HepG2 (cell line): Measurements from ENCODE around the gene MYL6B. TPM values are rescaled to one million over a fixed set of nuclear protein-coding genes. Genes with fewer than 3 reads are reported as not detected.

Experiments used
- EP300 ChIP-seq, 3 experiments: sonication (generic) in 1 of 3; formaldehyde crosslinking in 1 of 3; IDR thresholded peaks; 2 replicates each; pipeline versions ENCODE4 v1.5.1 to v1.6.1; 2011 to 2020; ENCODE audit warnings: low read depth in 2 of 3, low read length in 2 of 3, borderline replicate concordance in 1 of 3, improper control_type of control experiment in 1 of 3, mild to moderate bottlenecking in 1 of 3, missing genetic modification reagents in 1 of 3, moderate library complexity in 1 of 3
- HDAC2 ChIP-seq: sonication (generic); formaldehyde crosslinking; IDR thresholded peaks from 2 replicates; pipeline ENCODE4 v1.4.0; 2020; ENCODE audit warnings: missing genetic modification reagents
- ISL2 ChIP-seq: sonication (generic); formaldehyde crosslinking; IDR thresholded peaks from 2 replicates; pipeline ENCODE4 v1.5.0; 2020; ENCODE audit warnings: missing genetic modification reagents
- KLF6 ChIP-seq: IDR thresholded peaks from 2 replicates; pipeline ENCODE4 v1.8.0; 2016; ENCODE audit warnings: missing biosample characterization, missing genetic modification reagents
- PHF21A ChIP-seq: sonication (generic); formaldehyde crosslinking; IDR thresholded peaks from 2 replicates; pipeline ENCODE4 v1.5.0; 2020; ENCODE audit warnings: mild to moderate bottlenecking, missing genetic modification reagents
- REPIN1 ChIP-seq: sonication (generic); formaldehyde crosslinking; IDR thresholded peaks from 2 replicates; pipeline ENCODE4 v1.8.0; 2022; ENCODE audit warnings: missing genetic modification reagents, low read depth, mild to moderate bottlenecking, borderline replicate concordance
- SP2 ChIP-seq: sonication (generic); formaldehyde crosslinking; IDR thresholded peaks from 2 replicates; pipeline ENCODE4 v1.5.1; 2020; ENCODE audit warnings: mild to moderate bottlenecking, missing genetic modification reagents
- TEAD2 ChIP-seq: sonication (generic); formaldehyde crosslinking; IDR thresholded peaks from 2 replicates; pipeline ENCODE4 v1.9.0; 2021; ENCODE audit warnings: missing genetic modification reagents
- TEF ChIP-seq: sonication (generic); formaldehyde crosslinking; IDR thresholded peaks from 2 replicates; pipeline ENCODE4 v1.5.0; 2020; ENCODE audit warnings: missing genetic modification reagents
- TRIM24 ChIP-seq: sonication (generic); formaldehyde crosslinking; IDR thresholded peaks from 2 replicates; pipeline ENCODE4 v1.8.0; 2022; ENCODE audit warnings: mild to moderate bottlenecking, missing genetic modification reagents
- ZC3H13 ChIP-seq: sonication (generic); formaldehyde crosslinking; IDR thresholded peaks from 2 replicates; pipeline ENCODE4 v1.8.1; 2023; ENCODE audit warnings: mild to moderate bottlenecking, missing genetic modification reagents, moderate library complexity
- ZFP90 ChIP-seq: sonication (generic); formaldehyde crosslinking; IDR thresholded peaks from 2 replicates; pipeline ENCODE4 v1.8.0; 2022; ENCODE audit warnings: missing genetic modification reagents, mild to moderate bottlenecking, inconsistent platforms, borderline replicate concordance
- ZFP91 ChIP-seq: sonication (generic); formaldehyde crosslinking; IDR thresholded peaks from 2 replicates; pipeline ENCODE4 v1.9.0; 2022; ENCODE audit warnings: missing genetic modification reagents, mild to moderate bottlenecking, borderline replicate concordance
- ZKSCAN1 ChIP-seq: fragments of 150-350 bp; IDR thresholded peaks from 2 replicates; pipeline ENCODE4 v1.6.1; 2014; ENCODE audit warnings: low read length
- ZNF335 ChIP-seq: sonication (generic); formaldehyde crosslinking; IDR thresholded peaks from 2 replicates; pipeline ENCODE4 v1.4.0; 2020; ENCODE audit warnings: missing genetic modification reagents
- ZNF510 ChIP-seq: sonication (generic); formaldehyde crosslinking; IDR thresholded peaks from 2 replicates; pipeline ENCODE4 v1.4.0; 2020; ENCODE audit warnings: low read depth, mild to moderate bottlenecking, missing genetic modification reagents
- ZNF607 ChIP-seq: sonication (generic); formaldehyde crosslinking; IDR thresholded peaks from 2 replicates; pipeline ENCODE4 v1.5.1; 2020; ENCODE audit warnings: missing genetic modification reagents, mild to moderate bottlenecking, borderline replicate concordance
- ZNF709 ChIP-seq: sonication (generic); formaldehyde crosslinking; IDR thresholded peaks from 2 replicates; pipeline ENCODE4 v1.5.0; 2020; ENCODE audit warnings: mild to moderate bottlenecking, missing genetic modification reagents
- ZNF720 ChIP-seq: sonication (generic); formaldehyde crosslinking; IDR thresholded peaks from 2 replicates; pipeline ENCODE4 v1.4.0; 2020; ENCODE audit warnings: missing genetic modification reagents
- ZNF766 ChIP-seq: sonication (generic); formaldehyde crosslinking; IDR thresholded peaks from 2 replicates; pipeline ENCODE4 v1.5.0; 2020; ENCODE audit warnings: missing genetic modification reagents, borderline replicate concordance
- ZSCAN9 ChIP-seq: IDR thresholded peaks from 2 replicates; pipeline ENCODE4 v1.6.1; 2016; ENCODE audit warnings: borderline replicate concordance
- polyA plus RNA-seq, 8 experiments: library from polyadenylated mRNA; depleted of rRNA in 3 of 8; stranded (reverse) in 7 of 8; unstranded in 1 of 8; fragments of >200 nt; fragmentation: Illumina TruSeq in 4 of 8; extraction: Trizol in 4 of 8; gene quantifications; 2 replicates each; pipeline versions ENCODE4 v1.2.1 to v1.2.3, GENCODE V29; 2011 to 2016; ENCODE audit warnings: low read depth in 4 of 8, missing spikeins in 1 of 8, mixed read lengths in 1 of 8; ENCODE audit not compliant: insufficient read depth in 1 of 8
- total RNA-seq, 5 experiments: library from RNA; depleted of rRNA; stranded (reverse); fragments of >200 nt; fragmentation: Illumina TruSeq; extraction: Trizol; gene quantifications; 2 replicates each; pipeline ENCODE4 v1.2.3, GENCODE V29; 2016; ENCODE audit warnings: low read depth in 1 of 5
- TF ChIP-seq, protein P1 (sequence below): IDR thresholded peaks from 2 replicates; pipeline ENCODE4 v1.6.1; 2012; ENCODE audit warnings: low read length, improper control_type of control experiment
- TF ChIP-seq, protein P2 (sequence below): sonication (generic); formaldehyde crosslinking; IDR thresholded peaks from 2 replicates; pipeline ENCODE4 v1.8.0; 2022; ENCODE audit warnings: missing genetic modification reagents, low read depth, mild to moderate bottlenecking, borderline replicate concordance

Gene MYL6B
- total and polyA plus RNA-seq, 2 of the 13 experiments (the other 11 are each of a cell fraction or from before 2014, with no cell fraction given): 75.7 to 88.7 TPM

DNA sequence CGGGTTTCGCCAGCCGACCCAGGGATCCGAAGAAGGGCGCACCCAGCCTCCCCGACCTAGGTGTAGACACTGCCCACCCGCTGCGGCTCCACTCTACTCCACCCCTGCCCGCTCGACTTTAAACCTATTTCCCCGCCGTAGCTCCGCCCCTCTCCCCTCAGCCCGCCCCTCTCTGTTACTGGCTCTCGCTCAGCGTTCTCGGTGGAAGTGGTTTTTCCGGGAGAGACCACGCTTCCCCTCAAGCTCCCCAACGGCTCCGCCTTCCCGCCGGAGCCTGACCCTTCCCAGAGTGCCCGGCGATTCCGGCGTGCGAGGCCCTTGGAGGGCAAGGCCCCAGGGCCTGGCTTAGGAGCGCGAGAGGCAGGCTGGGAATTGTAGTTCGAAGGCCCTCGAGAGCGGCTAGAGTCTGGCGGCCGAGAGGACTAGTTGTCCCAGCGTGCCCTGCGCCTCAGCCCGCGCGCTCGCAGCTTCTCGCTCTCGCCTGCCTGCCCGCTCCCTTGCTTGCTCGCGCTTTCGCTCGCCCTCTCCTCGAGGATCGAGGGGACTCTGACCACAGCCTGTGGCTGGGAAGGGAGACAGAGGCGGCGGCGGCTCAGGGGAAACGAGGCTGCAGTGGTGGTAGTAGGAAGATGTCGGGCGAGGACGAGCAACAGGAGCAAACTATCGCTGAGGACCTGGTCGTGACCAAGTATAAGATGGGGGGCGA, 48.1 kb upstream of the MYL6B start, which contains the start of gene PA2G4 (continued):
- TF ChIP-seq EP300 (IDR thresholded peaks at IDR 0.05; ENCODE audit: low read depth in 2 of 2, low read length in 2 of 2) (peak in 1 of 2 experiments; percentile 21; a peak in 2 of 4 replicates), EP300 (CRISPR knock-in tag; IDR thresholded peaks at IDR 0.05; ENCODE audit: borderline replicate concordance) (peak; percentile 49), TRIM24 (no peak), SP2 (no peak), ZFP90 (CRISPR knock-in tag) (peak; percentile 90; the same call in 1 of the 2 replicates), HDAC2 (CRISPR knock-in tag) (peak; percentile 56; the same call in 1 of the 2 replicates), KLF6 (peak; percentile 94; the same call in 1 of the 2 replicates), ZNF766 (CRISPR knock-in tag) (peak; percentile 64; the same call in 1 of the 2 replicates), ZC3H13 (CRISPR knock-in tag) (peak; percentile 98), TEAD2 (peak; percentile 16; the same call in 1 of the 2 replicates), ZNF510 (CRISPR knock-in tag) (peak; percentile 87; the same call in 1 of the 2 replicates), ZSCAN9 (CRISPR knock-in tag) (peak; percentile 51; the same call in 1 of the 2 replicates), ZFP91 (CRISPR knock-in tag) (peak; percentile 95), ZNF720 (no peak), ZKSCAN1 (no peak; the same call in 1 of the 2 replicates), ZNF607 (peak; percentile 60), PHF21A (peak; percentile 76), TEF (no peak; the same call in none of the 2 replicates), ZNF335 (CRISPR knock-in tag) (peak; percentile 99), REPIN1 (CRISPR knock-in tag) (peak; percentile 96), ZNF709 (CRISPR knock-in tag) (peak; percentile 91), ISL2 (CRISPR knock-in tag) (peak; percentile 83)
- TF ChIP-seq, protein P1, sequence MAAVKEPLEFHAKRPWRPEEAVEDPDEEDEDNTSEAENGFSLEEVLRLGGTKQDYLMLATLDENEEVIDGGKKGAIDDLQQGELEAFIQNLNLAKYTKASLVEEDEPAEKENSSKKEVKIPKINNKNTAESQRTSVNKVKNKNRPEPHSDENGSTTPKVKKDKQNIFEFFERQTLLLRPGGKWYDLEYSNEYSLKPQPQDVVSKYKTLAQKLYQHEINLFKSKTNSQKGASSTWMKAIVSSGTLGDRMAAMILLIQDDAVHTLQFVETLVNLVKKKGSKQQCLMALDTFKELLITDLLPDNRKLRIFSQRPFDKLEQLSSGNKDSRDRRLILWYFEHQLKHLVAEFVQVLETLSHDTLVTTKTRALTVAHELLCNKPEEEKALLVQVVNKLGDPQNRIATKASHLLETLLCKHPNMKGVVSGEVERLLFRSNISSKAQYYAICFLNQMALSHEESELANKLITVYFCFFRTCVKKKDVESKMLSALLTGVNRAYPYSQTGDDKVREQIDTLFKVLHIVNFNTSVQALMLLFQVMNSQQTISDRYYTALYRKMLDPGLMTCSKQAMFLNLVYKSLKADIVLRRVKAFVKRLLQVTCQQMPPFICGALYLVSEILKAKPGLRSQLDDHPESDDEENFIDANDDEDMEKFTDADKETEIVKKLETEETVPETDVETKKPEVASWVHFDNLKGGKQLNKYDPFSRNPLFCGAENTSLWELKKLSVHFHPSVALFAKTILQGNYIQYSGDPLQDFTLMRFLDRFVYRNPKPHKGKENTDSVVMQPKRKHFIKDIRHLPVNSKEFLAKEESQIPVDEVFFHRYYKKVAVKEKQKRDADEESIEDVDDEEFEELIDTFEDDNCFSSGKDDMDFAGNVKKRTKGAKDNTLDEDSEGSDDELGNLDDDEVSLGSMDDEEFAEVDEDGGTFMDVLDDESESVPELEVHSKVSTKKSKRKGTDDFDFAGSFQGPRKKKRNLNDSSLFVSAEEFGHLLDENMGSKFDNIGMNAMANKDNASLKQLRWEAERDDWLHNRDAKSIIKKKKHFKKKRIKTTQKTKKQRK: no peak
- TF ChIP-seq, protein P2, sequence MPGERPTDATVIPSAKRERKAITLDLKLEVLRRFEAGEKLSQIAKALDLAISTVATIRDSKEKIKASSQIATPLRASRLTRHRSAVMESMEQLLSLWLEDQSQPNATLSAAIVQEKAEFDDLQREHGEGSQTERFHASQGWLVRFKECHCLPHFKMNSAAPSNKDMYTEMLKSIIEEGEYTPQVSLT (CRISPR knock-in tag): no peak
